ENCODE measurements around the gene C16orf89.

Gene C16orf89

DNA sequence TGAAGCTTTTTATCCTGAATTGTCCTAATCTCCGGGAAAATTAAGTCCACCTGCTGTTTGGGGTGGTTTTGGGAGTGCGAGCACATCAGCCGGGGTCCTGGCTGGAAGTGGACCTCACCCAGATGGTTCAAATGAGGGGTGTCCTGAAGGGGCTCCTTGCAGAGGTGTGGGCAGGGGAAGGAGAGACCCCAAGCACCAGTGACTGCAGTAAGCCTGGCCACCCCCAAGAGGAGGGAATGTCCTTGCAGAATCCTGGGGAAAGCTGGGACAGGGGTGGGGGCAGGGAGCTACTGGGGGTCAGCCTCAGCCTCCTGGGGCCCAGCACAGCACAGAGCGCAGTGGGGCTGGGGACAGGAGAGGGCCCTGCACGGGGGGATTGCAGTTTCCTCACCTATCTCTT lies 61.4 kb downstream of the C16orf89 start:
- H3K27ac ChIP-seq = no peak overlapping the region
- no peaks in the 10 kb centered on the region for H3K27me3 ChIP-seq (ENCODE audit: control insufficient read depth, insufficient read depth, low read length)
- no peak overlapping the region for H3K9ac ChIP-seq
- H3K4me2 ChIP-seq (ENCODE audit: low read length) = no peak overlapping the region
- no peaks in the 10 kb centered on the region for H3K9me3 ChIP-seq (ENCODE audit: control insufficient read depth, low read length)
- H3K4me1 ChIP-seq = no peaks in the 10 kb centered on the region
- no peak overlapping the region for H3K4me3 ChIP-seq (ENCODE audit: low read depth, low read length)
- TF ChIP-seq, protein P1, sequence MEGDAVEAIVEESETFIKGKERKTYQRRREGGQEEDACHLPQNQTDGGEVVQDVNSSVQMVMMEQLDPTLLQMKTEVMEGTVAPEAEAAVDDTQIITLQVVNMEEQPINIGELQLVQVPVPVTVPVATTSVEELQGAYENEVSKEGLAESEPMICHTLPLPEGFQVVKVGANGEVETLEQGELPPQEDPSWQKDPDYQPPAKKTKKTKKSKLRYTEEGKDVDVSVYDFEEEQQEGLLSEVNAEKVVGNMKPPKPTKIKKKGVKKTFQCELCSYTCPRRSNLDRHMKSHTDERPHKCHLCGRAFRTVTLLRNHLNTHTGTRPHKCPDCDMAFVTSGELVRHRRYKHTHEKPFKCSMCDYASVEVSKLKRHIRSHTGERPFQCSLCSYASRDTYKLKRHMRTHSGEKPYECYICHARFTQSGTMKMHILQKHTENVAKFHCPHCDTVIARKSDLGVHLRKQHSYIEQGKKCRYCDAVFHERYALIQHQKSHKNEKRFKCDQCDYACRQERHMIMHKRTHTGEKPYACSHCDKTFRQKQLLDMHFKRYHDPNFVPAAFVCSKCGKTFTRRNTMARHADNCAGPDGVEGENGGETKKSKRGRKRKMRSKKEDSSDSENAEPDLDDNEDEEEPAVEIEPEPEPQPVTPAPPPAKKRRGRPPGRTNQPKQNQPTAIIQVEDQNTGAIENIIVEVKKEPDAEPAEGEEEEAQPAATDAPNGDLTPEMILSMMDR (IDR thresholded peaks at IDR 0.05) = no peak
- no peaks in the 10 kb centered on the region for H3K36me3 ChIP-seq (ENCODE audit: control insufficient read depth, insufficient read depth, low read length)
- H2AFZ ChIP-seq = no peak overlapping the region
- H3K79me2 ChIP-seq = no peaks in the 10 kb centered on the region

DNA sequence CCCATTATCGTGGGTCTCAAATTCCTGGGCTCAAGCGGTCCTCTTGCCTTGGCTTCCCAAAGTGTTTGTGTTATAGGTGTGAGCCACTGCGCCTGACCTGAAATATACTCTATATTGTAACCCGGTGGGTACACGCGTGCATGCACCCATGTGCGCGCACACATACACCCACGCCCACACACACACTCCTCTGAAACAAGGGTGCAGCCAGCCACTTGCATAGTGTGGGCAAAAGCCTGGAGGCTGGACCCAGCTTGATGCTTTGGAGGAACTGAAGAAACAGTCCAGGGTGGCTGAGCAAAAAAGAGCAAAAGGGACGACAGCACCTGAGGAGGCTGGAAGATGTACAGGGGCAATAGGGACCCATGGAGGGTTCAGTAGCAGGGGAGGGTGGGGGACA lies 61.9 kb downstream of the C16orf89 start:
- Histone ChIP-seq H3K36me3 (ENCODE audit: control insufficient read depth, insufficient read depth, low read length) (no peaks in the 10 kb centered on the region), H3K27ac (no peak overlapping the region), H3K4me1 (no peaks in the 10 kb centered on the region), H3K79me2 (no peaks in the 10 kb centered on the region), H3K4me3 (ENCODE audit: low read depth, low read length) (no peak overlapping the region), H3K27me3 (ENCODE audit: control insufficient read depth, insufficient read depth, low read length) (no peaks in the 10 kb centered on the region), H3K4me2 (ENCODE audit: low read length) (no peak overlapping the region), H3K9me3 (ENCODE audit: control insufficient read depth, low read length) (no peaks in the 10 kb centered on the region), H2AFZ (no peak overlapping the region), H3K9ac (no peak overlapping the region)
- TF ChIP-seq, protein P1 (IDR thresholded peaks at IDR 0.05) = no peak

DNA sequence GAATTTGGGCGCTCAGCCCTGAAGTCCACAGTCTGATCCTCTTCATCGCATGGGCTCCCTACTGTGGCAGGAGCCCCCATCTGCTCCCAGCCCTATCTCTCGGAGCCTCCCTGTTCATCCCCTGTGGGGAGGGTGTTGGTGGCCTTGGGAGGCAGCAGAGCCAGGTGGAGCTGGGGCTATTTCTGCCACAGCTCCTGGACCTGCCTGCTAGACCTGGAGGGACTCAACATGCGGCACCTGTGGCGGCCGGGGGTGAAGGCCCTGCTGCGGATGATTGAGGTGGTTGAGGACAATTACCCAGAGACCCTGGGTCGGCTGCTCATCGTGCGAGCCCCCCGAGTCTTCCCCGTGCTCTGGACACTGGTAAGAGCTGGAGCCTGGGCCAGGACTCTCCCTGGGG lies 62.5 kb downstream of the C16orf89 start:
- Histone ChIP-seq H2AFZ (no peak overlapping the region), H3K79me2 (no peaks in the 10 kb centered on the region), H3K27ac (no peak overlapping the region), H3K4me1 (no peaks in the 10 kb centered on the region), H3K27me3 (ENCODE audit: control insufficient read depth, insufficient read depth, low read length) (no peaks in the 10 kb centered on the region), H3K36me3 (ENCODE audit: control insufficient read depth, insufficient read depth, low read length) (no peaks in the 10 kb centered on the region), H3K4me2 (ENCODE audit: low read length) (no peak overlapping the region), H3K4me3 (ENCODE audit: low read depth, low read length) (no peak overlapping the region), H3K9me3 (ENCODE audit: control insufficient read depth, low read length) (no peaks in the 10 kb centered on the region), H3K9ac (no peak overlapping the region)
- TF ChIP-seq, protein P1 (IDR thresholded peaks at IDR 0.05) = no peak

DNA sequence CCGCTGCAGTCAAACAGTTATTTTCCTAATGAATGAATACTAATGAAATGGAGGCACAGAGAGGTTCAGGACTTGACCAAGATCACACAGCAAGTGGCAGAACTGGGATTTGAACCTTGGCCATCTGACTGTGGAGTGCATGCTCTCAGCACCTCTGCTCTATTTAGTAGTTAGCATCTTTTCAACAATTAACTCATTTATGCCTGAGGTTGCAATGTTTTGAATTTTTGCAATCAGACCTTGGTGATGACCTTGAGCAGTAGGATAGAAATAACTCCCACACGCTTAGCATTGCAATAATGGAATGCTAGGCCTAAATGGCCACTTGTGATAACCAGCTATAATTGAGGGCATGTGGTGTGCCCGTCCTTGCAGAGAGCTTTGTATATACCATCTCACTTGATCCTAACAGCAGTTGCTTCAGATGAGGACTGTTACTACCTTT lies 63.0 kb downstream of the C16orf89 start:
- H3K4me1 ChIP-seq = no peaks in the 10 kb centered on the region
- no peaks in the 10 kb centered on the region for H3K79me2 ChIP-seq
- no peak overlapping the region for H2AFZ ChIP-seq
- H3K4me2 ChIP-seq (ENCODE audit: low read length) = no peak overlapping the region
- TF ChIP-seq, protein P1 (IDR thresholded peaks at IDR 0.05) = no peak
- no peaks in the 10 kb centered on the region for H3K9me3 ChIP-seq (ENCODE audit: control insufficient read depth, low read length)
- H3K27ac ChIP-seq = no peak overlapping the region
- H3K27me3 ChIP-seq (ENCODE audit: control insufficient read depth, insufficient read depth, low read length) = no peaks in the 10 kb centered on the region
- H3K4me3 ChIP-seq (ENCODE audit: low read depth, low read length) = no peak overlapping the region
- no peaks in the 10 kb centered on the region for H3K36me3 ChIP-seq (ENCODE audit: control insufficient read depth, insufficient read depth, low read length)
- no peak overlapping the region for H3K9ac ChIP-seq

DNA sequence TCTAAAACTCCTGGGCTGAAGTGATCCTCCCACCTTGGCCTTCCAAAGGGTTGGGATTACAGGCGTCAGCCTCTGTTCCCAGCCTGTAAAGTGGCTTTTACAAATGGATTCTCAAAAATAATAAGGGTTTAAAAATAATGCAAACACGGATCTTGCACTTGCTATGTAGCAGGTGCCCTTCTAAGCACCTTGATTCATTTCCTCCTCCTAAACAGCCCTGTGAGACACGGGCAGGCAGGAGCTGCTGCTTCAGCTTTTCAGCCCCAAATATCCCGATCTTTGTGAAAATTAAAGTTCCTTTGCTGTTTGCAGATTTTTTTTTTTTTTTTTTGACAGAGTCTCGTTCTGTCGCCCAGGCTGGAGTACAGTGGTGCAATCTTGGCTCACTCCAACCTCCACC lies 63.8 kb downstream of the C16orf89 start:
- Histone ChIP-seq H3K4me2 (ENCODE audit: low read length) (no peak overlapping the region), H3K79me2 (no peaks in the 10 kb centered on the region), H3K4me1 (no peaks in the 10 kb centered on the region), H3K27me3 (ENCODE audit: control insufficient read depth, insufficient read depth, low read length) (no peaks in the 10 kb centered on the region), H3K9me3 (ENCODE audit: control insufficient read depth, low read length) (no peaks in the 10 kb centered on the region), H3K36me3 (ENCODE audit: control insufficient read depth, insufficient read depth, low read length) (no peaks in the 10 kb centered on the region), H3K27ac (no peak overlapping the region), H2AFZ (no peak overlapping the region), H3K9ac (no peak overlapping the region), H3K4me3 (ENCODE audit: low read depth, low read length) (no peak overlapping the region)
- TF ChIP-seq, protein P1 (IDR thresholded peaks at IDR 0.05) = no peak

Data from parathyroid adenoma (tissue), 2 donors.